PC-3 (cell line): ENCODE data around the gene ADAMTS6. TPM values are rescaled to one million over a fixed set of nuclear protein-coding genes. Genes with fewer than 3 reads are reported as not detected.

ENCODE experiments used
- ATAC-seq: fragments of 200-7000 bp; cut with Tn5 transposase; 2 replicates; pipeline ENCODE4 v1.9.1; 2020; ENCODE audit warnings: mild to moderate bottlenecking, moderate library complexity
- BruUV-seq: library from RNA; stranded (reverse); fragments of 400-500 nt; replicated peaks from 2 replicates; lab custom pipeline; 2021; lab: Mats Ljungman, UMichigan
- CTCF ChIA-PET: fragments of 300-600 bp; sonication (Branson Sonifier 250); formaldehyde crosslinking; loops from one replicate; lab custom pipeline; 2022; ENCODE audit warnings: antibody characterized with exemption; lab: Charles Lee
- POLR2A ChIA-PET: fragments of 300-600 bp; sonication (Branson Sonifier 250); formaldehyde crosslinking; loops from one replicate; lab custom pipeline; 2022; ENCODE audit warnings: antibody characterized with exemption; ENCODE audit not compliant: unreplicated experiment; lab: Charles Lee
- DNase-seq: peaks from one replicate; pipeline ENCODE4 v3.0.0-alpha.2; 2015
- H2AFZ ChIP-seq: fragments of 300-600 bp; sonication (generic); 2 replicates; pipeline ENCODE4 v1.6.0; 2016; ENCODE audit warnings: antibody characterized with exemption, low read length
- H3F3A ChIP-seq: fragments of 300-600 bp; sonication (generic); one replicate; pipeline ENCODE4 v1.6.0; 2017; ENCODE audit warnings: antibody characterized with exemption, low read length, control low read depth, mild to moderate bottlenecking; ENCODE audit not compliant: unreplicated experiment
- H3K27ac ChIP-seq: fragments of 300-600 bp; sonication (generic); 2 replicates; pipeline ENCODE4 v1.5.1; 2016; ENCODE audit warnings: mild to moderate bottlenecking, low read length
- H3K27me3 ChIP-seq: fragments of 300-600 bp; sonication (generic); 2 replicates; pipeline ENCODE4 v1.6.1; 2016; ENCODE audit warnings: low read length, mixed read lengths
- H3K36me3 ChIP-seq: fragments of 300-600 bp; sonication (generic); 2 replicates; pipeline ENCODE4 v1.6.1; 2016; ENCODE audit warnings: low read depth, mixed run types, low read length, mixed read lengths
- H3K4me1 ChIP-seq: fragments of 300-600 bp; sonication (generic); 2 replicates; pipeline ENCODE4 v1.5.1; 2016; ENCODE audit warnings: low read length; ENCODE audit not compliant: insufficient read depth
- H3K4me2 ChIP-seq: fragments of 300-600 bp; sonication (generic); 2 replicates; pipeline ENCODE4 v1.6.0; 2016; ENCODE audit warnings: low read length
- H3K4me3 ChIP-seq: fragments of 300-600 bp; sonication (generic); 2 replicates; pipeline ENCODE4 v1.5.1; 2016; ENCODE audit warnings: mild to moderate bottlenecking, low read length, mixed read lengths
- H3K79me2 ChIP-seq: fragments of 300-600 bp; sonication (generic); 2 replicates; pipeline ENCODE4 v1.6.1; 2017; ENCODE audit warnings: low read length, mixed read lengths
- H3K9ac ChIP-seq: fragments of 300-600 bp; sonication (generic); 2 replicates; pipeline ENCODE4 v1.6.0; 2016; ENCODE audit warnings: mild to moderate bottlenecking, low read length
- H3K9me2 ChIP-seq: fragments of 300-600 bp; sonication (generic); replicated peaks from 2 replicates; pipeline ENCODE4 v1.6.1; 2016; ENCODE audit warnings: mixed run types, low read length, mixed read lengths
- H3K9me3 ChIP-seq: fragments of 300-600 bp; sonication (generic); 2 replicates; pipeline ENCODE4 v1.6.1; 2016; ENCODE audit warnings: low read length, mixed read lengths
- H4K20me1 ChIP-seq: fragments of 300-600 bp; sonication (generic); 2 replicates; pipeline ENCODE4 v1.6.1; 2016; ENCODE audit warnings: low read length, mixed read lengths
- CTCF ChIP-seq: fragments of 300-600 bp; sonication (generic); conservative IDR thresholded peaks from 2 replicates; pipeline ENCODE4 v1.5.1; 2017; ENCODE audit warnings: antibody characterized with exemption, low read depth, mild to moderate bottlenecking, low read length
- EZH2 ChIP-seq: fragments of 300-600 bp; sonication (generic); IDR thresholded peaks from one replicate; pipeline ENCODE4 v1.6.1; 2017; ENCODE audit warnings: antibody characterized with exemption, mild to moderate bottlenecking, low read length; ENCODE audit not compliant: unreplicated experiment
- EZH2phosphoT487 ChIP-seq: fragments of 300-600 bp; sonication (generic); IDR thresholded peaks from 2 replicates; pipeline ENCODE4 v1.6.1; 2018; ENCODE audit warnings: mild to moderate bottlenecking, antibody characterized with exemption, low read length, borderline replicate concordance
- intact Hi-C: fragments of 100-400 bp; cut with micrococcal nuclease; formaldehyde crosslinking; loops from 2 replicates; pipeline ENCODE4 v1.9.0; 2023
- total RNA-seq: library from RNA; depleted of rRNA; stranded (reverse); fragments of >200 nt; gene quantifications from 2 replicates; pipeline ENCODE4 v1.2.3, GENCODE V29; 2014

The ADAMTS6 gene
- total RNA-seq, 1 experiment from 2014 or later, result 1.7 TPM

- DNase-seq (no peak), ATAC-seq (no peak)
- TF ChIP-seq EZH2phosphoT487 (no peak), CTCF (no peak), EZH2 (no peak)
- CTCF ChIA-PET, result no interaction called here
- no peaks in the 10 kb centered on the region for H3K9me3 ChIP-seq
- H2AFZ ChIP-seq, result no peak overlapping the region
- H3K4me2 ChIP-seq, result no peak overlapping the region
- no peaks in the 10 kb centered on the region for H3K36me3 ChIP-seq
- intact Hi-C loops, result no loop called here
- no peak overlapping the region for H3K4me3 ChIP-seq
- H3K27me3 ChIP-seq, result no peaks in the 10 kb centered on the region
- H3F3A ChIP-seq, result no peaks in the 10 kb centered on the region
- 0 out of 2 replicates have a peak, but pooled peaks cover 4% of the 10 kb centered on the region for H3K4me1 ChIP-seq
- H3K9me2 ChIP-seq, result no peaks in the 10 kb centered on the region
- no peak overlapping the region for H3K9ac ChIP-seq
- no peaks in the 10 kb centered on the region for H4K20me1 ChIP-seq
- no peaks in the 10 kb centered on the region for H3K79me2 ChIP-seq
- POLR2A ChIA-PET, result no interaction called here
- BruUV-seq, result no TSS peak
- H3K27ac ChIP-seq, result no peak overlapping the region
Measured at GRCh38 chr5:65247594-65247993, 234.1 kb downstream of the ADAMTS6 start.

- Histone ChIP-seq H3K4me3 (no peak overlapping the region), H3K9ac (no peak overlapping the region)
Measured at GRCh38 chr5:65246741-65247140, 235.0 kb downstream of the ADAMTS6 start.

More at GRCh38 chr5:65246741-65247140, 235.0 kb downstream of the ADAMTS6 start:
- intact Hi-C loops, result no loop called here
- Histone ChIP-seq H3K27me3 (no peaks in the 10 kb centered on the region), H3K4me1 (0 out of 2 replicates have a peak, but pooled peaks cover 4% of the 10 kb centered on the region), H3F3A (no peaks in the 10 kb centered on the region), H3K9me3 (no peaks in the 10 kb centered on the region), H4K20me1 (no peaks in the 10 kb centered on the region), H2AFZ (no peak overlapping the region), H3K4me2 (no peak overlapping the region), H3K27ac (no peak overlapping the region), H3K79me2 (no peaks in the 10 kb centered on the region), H3K36me3 (no peaks in the 10 kb centered on the region), H3K9me2 (no peaks in the 10 kb centered on the region)
- TF ChIP-seq CTCF (no peak), EZH2 (no peak), EZH2phosphoT487 (no peak)
- no peak for ATAC-seq
- no peak for DNase-seq
- ChIA-PET POLR2A (no interaction called here), CTCF (no interaction called here)
- BruUV-seq, result no TSS peak
